IPS-18a (cell line): ENCODE results near the gene PTX3.

Source experiments
- H3K27ac ChIP-seq: one replicate; pipeline ENCODE4 v1.5.1; 2013; ENCODE audit warnings: low read length
- H3K27me3 ChIP-seq: one replicate; pipeline ENCODE4 v1.6.1; 2013; ENCODE audit warnings: mild to moderate bottlenecking, low read length; ENCODE audit not compliant: control insufficient read depth, insufficient read depth
- H3K36me3 ChIP-seq: one replicate; pipeline ENCODE4 v1.6.1; 2013; ENCODE audit warnings: low read depth, low read length; ENCODE audit not compliant: control insufficient read depth
- H3K4me1 ChIP-seq: one replicate; pipeline ENCODE4 v1.6.1; 2013; ENCODE audit warnings: low read depth, low read length; ENCODE audit not compliant: control insufficient read depth
- H3K4me3 ChIP-seq: one replicate; pipeline ENCODE4 v1.5.1; 2013; ENCODE audit warnings: low read length
- H3K9ac ChIP-seq: one replicate; pipeline ENCODE4 v1.6.1; 2013; ENCODE audit warnings: mild to moderate bottlenecking, low read length, moderate library complexity
- H3K9me3 ChIP-seq: one replicate; pipeline ENCODE4 v1.6.1; 2013; ENCODE audit warnings: low read depth, low read length; ENCODE audit not compliant: control insufficient read depth

PTX3 gene

DNA sequence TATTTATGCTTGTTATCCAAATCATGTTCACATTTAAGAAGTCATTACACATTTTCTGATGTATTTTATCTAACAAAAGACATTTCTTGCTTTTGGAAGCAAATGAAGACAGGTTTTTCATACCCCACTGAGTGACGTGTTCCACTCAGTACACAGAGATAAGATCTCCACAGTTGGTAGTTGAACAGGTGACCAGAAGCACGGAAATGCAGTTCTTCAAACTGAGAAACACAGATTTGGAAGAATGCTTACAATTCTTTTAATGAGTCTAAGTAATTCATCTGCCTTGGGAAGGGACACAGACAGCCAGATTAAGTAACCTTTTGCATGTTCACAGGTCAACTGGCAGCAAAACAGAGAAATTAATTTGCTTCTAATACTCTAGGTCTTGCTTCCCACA lies 23.1 kb downstream of the PTX3 start:
- Histone ChIP-seq H3K36me3 (no peaks in the 10 kb centered on the region), H3K9ac (no peak overlapping the region), H3K4me3 (no peak overlapping the region), H3K27ac (no peak overlapping the region), H3K27me3 (no peaks in the 10 kb centered on the region), H3K9me3 (no peaks in the 10 kb centered on the region), H3K4me1 (no peaks in the 10 kb centered on the region)

DNA sequence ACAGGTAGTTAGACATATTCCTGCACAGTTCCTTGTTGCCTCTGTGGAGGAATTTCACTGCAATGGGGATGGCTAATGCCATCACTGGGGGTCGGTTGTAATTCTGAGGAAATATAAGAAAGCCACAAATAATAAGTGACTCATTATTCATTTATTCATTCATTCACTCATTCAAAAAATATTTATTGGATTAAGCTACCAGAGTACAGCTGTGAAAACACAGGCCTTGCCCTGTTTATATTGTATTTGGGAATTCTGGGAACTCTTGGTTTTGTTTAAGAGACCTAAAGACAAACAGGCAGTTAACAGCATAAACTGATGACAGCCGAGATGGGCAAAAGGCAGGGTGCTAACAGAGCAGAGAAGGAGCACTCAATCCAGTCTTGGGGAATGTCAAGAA lies 23.6 kb downstream of the PTX3 start:
- Histone ChIP-seq H3K4me3 (no peak overlapping the region), H3K36me3 (no peaks in the 10 kb centered on the region), H3K9ac (no peak overlapping the region), H3K27ac (no peak overlapping the region), H3K4me1 (no peaks in the 10 kb centered on the region), H3K27me3 (no peaks in the 10 kb centered on the region), H3K9me3 (no peaks in the 10 kb centered on the region)

DNA sequence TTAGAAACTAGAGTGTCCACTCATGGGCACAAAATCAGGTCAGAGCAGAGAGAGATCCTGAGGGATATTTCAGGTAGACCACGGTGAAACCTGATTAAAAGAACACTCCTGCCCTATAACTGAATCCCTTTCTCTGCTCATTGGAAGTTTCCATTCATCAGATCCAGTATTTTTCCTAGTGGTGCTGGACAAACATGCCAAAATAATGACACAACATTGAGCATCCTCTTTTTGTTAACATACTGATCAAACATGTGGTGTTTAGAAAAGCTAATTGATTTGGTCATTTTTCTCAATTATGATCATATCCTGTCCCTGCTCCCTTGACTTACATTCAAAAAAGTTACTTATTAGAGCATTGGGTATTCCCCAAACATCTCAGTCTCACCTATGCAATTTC lies 27.2 kb downstream of the PTX3 start:
- Histone ChIP-seq H3K27me3 (no peaks in the 10 kb centered on the region), H3K4me3 (no peak overlapping the region), H3K27ac (no peak overlapping the region), H3K9ac (no peak overlapping the region), H3K4me1 (no peaks in the 10 kb centered on the region), H3K9me3 (no peaks in the 10 kb centered on the region), H3K36me3 (no peaks in the 10 kb centered on the region)

- H3K9ac ChIP-seq: no peak overlapping the region
These were observed 27.7 kb downstream of the PTX3 start for GRCh38 chr3:157464321-157464720.

GRCh38 chr3:157465741-157466140 lies 29.1 kb downstream of the PTX3 start:
- Histone ChIP-seq H3K27ac (no peak overlapping the region), H3K4me3 (no peak overlapping the region), H3K9ac (no peak overlapping the region), H3K9me3 (no peaks in the 10 kb centered on the region), H3K27me3 (no peaks in the 10 kb centered on the region), H3K36me3 (no peaks in the 10 kb centered on the region), H3K4me1 (no peaks in the 10 kb centered on the region)

More at GRCh38 chr3:157464321-157464720, 27.7 kb downstream of the PTX3 start:
- Histone ChIP-seq H3K36me3 (no peaks in the 10 kb centered on the region), H3K27me3 (no peaks in the 10 kb centered on the region), H3K4me1 (no peaks in the 10 kb centered on the region), H3K9me3 (no peaks in the 10 kb centered on the region), H3K4me3 (no peak overlapping the region), H3K27ac (no peak overlapping the region)

DNA sequence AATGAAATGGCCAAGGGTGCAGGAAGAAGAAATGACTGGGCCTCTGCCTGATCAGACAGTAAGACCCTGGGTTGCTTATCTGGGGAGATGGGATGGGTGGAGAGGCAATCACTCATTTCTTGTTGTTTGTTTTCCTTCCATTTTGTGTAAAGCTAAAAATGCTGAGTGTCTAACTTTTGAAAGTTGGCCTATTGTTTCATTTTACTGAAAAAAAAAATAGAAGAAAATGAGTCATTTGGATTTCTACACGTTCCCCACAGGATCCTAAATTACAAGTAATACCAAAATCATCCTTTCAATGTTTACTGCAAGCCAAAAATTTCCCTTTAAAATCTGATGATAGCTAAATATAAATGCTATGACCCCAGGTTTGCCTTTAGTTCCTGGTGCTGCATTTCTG lies 30.6 kb downstream of the PTX3 start:
- Histone ChIP-seq H3K27ac (no peak overlapping the region), H3K27me3 (no peaks in the 10 kb centered on the region), H3K9me3 (no peaks in the 10 kb centered on the region), H3K36me3 (no peaks in the 10 kb centered on the region), H3K4me3 (no peak overlapping the region), H3K9ac (no peak overlapping the region), H3K4me1 (no peaks in the 10 kb centered on the region)

GRCh38 chr3:157469561-157470294 lies 33.1 kb downstream of the PTX3 start:
- Histone ChIP-seq H3K4me1 (no peaks in the 10 kb centered on the region), H3K4me3 (no peak overlapping the region), H3K27ac (no peak overlapping the region), H3K9ac (no peak overlapping the region), H3K27me3 (no peaks in the 10 kb centered on the region), H3K9me3 (no peaks in the 10 kb centered on the region), H3K36me3 (no peaks in the 10 kb centered on the region)

GRCh38 chr3:157471064-157471463 lies 34.4 kb downstream of the PTX3 start:
- no peaks in the 10 kb centered on the region for H3K36me3 ChIP-seq
- no peaks in the 10 kb centered on the region for H3K9me3 ChIP-seq
- no peak overlapping the region for H3K4me3 ChIP-seq
- no peaks in the 10 kb centered on the region for H3K4me1 ChIP-seq
- H3K27ac ChIP-seq: no peak overlapping the region
- H3K27me3 ChIP-seq: no peaks in the 10 kb centered on the region
- H3K9ac ChIP-seq: no peak overlapping the region

DNA sequence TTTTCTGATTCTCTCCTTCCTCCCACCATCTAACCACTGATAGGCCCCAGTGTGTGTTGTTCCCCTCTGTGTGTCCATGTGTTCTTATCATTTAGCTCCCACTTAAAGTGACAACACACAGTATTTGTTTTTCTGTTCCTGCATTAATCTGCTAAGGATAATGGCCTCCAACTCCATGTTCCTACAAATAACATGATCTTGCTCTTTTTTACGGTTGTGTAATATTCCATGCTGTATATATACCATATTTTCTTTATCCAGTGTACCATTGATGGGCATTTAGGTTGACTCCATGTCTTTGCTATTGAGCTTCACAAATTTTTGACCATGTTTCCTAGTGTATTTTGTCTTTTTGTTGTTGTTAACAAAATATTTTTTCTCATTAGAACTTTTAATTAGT lies 36.0 kb downstream of the PTX3 start:
- no peaks in the 10 kb centered on the region for H3K36me3 ChIP-seq
- H3K9me3 ChIP-seq: no peaks in the 10 kb centered on the region
- H3K27me3 ChIP-seq: no peaks in the 10 kb centered on the region
- no peak overlapping the region for H3K9ac ChIP-seq
- H3K4me1 ChIP-seq: no peaks in the 10 kb centered on the region
- H3K4me3 ChIP-seq: no peak overlapping the region
- H3K27ac ChIP-seq: no peak overlapping the region

DNA sequence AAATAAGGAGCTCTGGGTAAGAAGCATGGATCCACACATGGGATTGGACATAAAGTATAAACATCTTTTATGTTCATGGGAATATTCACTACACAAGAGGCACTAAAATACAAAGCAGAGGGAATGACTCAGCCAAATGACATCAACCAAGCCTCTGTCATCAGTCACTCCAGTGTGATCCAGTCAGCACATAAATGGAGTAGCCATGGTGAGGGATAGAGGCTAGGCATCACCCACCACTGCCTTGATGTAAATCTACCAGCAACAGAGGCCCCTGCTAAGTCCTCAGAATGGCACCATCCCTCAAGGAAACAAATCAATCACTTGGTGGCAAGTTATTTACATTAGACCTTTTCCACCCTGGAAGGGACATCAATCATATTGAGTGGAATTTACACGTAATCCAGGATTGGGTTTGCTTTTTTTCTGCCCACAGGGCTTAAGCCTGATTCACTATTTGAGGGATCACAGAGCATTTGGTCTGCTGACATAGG lies 39.3 kb downstream of the PTX3 start:
- no peaks in the 10 kb centered on the region for H3K36me3 ChIP-seq
- no peaks in the 10 kb centered on the region for H3K9me3 ChIP-seq
- no peak overlapping the region for H3K9ac ChIP-seq
- no peak overlapping the region for H3K4me3 ChIP-seq
- H3K27ac ChIP-seq: no peak overlapping the region
- no peaks in the 10 kb centered on the region for H3K27me3 ChIP-seq
- H3K4me1 ChIP-seq: no peaks in the 10 kb centered on the region

DNA sequence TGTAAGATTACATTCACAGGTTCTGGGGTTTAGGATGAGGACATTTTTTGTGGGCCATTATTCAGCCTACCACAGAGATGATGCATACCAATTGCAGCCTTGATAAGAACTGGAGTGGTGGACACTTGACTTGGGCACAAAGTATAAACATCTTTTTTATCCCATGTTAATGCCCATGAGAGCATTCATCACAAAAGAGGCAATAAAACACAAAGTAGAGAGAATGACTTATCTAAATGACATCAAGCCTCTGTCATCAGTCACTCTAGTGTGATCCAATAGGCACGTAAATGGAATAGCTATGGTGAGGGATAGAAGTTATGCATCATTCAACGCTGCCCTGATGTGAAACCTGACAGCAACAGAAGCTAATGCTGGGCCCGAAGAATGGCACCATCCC lies 40.8 kb downstream of the PTX3 start:
- Histone ChIP-seq H3K4me3 (no peak overlapping the region), H3K4me1 (no peaks in the 10 kb centered on the region), H3K9ac (no peak overlapping the region), H3K36me3 (no peaks in the 10 kb centered on the region), H3K27ac (no peak overlapping the region), H3K9me3 (no peaks in the 10 kb centered on the region), H3K27me3 (no peaks in the 10 kb centered on the region)

DNA sequence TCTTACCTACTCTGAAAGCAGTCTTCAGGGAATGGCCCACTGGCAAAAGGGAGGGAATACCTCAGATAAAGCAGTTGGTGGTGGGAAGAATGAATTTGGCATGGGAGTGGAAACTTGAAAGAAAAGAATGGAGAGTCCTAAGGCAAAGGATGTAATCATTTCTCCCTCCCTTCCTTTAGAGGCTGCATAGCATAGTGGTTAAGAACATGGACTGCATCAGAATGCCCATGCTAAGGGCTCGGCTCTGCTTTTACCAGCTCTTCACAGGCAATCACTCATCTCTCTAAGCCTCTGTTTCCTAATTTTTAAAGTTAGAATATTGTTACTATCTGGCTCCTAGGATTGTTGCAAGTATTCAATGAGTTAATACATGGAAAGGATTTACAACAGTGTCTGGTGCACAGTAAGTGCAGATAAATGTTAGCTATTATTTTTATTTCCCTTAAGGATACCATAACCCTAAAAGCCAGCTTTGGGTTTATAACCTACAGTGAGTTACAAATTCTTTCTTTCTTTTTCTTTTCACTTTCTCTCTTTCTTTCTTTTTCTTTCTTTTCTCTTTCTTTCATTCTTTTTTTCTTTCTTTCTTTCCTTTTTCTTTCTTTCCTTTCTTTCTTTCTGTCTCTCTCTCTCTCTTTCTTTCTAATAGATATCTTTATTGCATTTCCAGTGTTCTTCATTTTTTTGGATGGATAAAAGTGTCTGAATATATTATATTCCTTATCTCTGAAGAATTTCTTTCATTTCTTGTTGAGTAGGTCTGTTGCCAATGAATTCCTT lies 43.0 kb downstream of the PTX3 start:
- Histone ChIP-seq H3K9me3 (no peaks in the 10 kb centered on the region), H3K36me3 (no peaks in the 10 kb centered on the region), H3K4me1 (no peaks in the 10 kb centered on the region), H3K27me3 (no peaks in the 10 kb centered on the region), H3K9ac (no peak overlapping the region), H3K4me3 (no peak overlapping the region), H3K27ac (no peak overlapping the region)
